HG02885 (cell line): ENCODE measurements around the gene PNCK.

Experiments used
- ATAC-seq: cut with Tn5 transposase; IDR thresholded peaks from one replicate; pipeline ENCODE4 v1.9.1; 2021; ENCODE audit warnings: mild to moderate bottlenecking; ENCODE audit not compliant: unreplicated experiment, poor library complexity

Gene PNCK

DNA sequence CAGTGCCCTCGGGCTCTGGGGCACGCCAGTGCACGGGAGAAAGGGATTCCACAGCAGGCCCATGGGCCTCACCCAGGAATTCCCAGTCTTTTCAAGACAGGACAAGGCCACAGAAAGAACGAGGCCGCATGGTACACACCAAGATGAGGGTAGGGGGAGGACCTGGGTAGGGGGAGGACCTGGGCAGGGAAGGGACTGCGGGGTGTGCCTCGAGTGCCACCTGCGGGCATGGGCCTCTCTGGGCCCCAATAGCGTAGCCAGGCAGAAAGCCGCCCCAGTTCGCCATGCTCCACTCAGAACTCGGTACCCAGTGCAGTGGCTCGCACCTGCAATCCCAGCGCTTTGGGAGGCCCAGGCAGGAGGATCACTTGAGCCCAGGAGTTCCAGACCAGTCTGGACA lies 40.6 kb downstream of the PNCK start:
- ATAC-seq = no peak

DNA sequence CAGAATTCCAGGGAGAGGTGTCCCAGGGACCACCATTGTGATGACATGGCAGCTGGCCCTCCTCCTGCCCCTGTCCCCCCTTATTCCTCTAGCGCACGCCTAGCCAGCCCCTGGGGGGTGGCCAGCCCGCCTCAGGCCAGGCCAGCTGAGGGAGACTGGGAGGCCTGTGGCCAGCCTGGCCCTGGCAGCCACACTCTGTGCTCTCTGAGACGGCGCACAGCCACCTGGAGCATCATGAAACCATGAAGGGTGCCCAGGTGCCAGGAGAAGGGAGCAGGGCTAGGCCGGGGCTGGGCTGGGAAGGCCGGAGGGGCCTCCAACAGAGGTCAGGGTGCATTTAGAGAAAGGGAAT lies 41.0 kb downstream of the PNCK start:
- no peak for ATAC-seq

DNA sequence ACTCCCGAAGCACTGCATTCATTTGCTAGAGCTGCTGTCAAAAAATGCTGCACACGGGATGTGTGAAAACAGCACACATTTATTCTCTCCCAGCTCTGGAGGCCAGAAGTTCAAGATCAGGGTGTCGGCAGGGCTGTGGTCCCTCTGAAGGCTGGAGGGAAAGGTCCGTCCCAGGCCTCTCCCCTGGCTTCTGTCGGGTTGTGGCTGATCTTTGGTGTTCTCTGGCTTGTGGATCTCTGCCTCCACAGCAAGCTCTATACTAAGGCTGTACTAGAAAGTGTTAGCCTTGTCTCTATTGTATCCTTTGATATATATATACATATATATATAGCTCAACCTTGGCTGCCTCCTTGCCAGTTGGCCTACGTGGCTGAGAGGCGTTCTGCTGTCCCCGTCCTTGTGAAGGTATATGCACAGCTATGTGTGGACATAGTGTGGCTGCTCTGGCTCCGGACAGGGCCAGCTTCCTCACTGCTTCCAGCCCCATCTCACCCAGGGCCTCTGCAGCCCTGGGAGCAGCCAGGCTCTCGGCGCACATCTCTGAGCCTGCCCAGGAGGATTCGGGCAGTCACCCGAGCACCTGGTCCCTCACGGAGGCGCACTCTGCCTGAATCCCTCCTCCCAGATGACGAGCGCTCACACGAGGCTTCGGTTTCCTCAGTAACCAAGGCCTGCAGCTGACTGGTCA lies 41.6 kb downstream of the PNCK start:
- ATAC-seq = no peak

DNA sequence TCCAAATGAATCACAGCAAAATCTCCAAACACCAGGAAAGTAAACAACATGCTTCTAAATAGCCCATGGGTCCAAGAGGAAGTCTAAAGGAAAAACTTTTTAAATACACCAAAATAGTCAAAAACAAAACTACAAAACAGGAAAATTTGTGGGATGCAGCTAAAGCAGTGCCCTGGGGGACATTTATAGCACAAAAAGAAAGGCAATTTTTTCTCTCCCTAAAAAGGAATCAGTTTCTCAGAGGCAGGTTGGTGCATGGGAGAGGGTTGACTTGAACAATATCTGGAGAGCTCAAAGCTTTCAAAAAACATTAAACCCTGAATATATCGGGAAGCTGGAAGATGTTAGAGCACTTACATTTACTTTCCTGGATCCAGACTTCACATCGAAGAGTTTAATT lies 42.3 kb downstream of the PNCK start:
- ATAC-seq = no peak

DNA sequence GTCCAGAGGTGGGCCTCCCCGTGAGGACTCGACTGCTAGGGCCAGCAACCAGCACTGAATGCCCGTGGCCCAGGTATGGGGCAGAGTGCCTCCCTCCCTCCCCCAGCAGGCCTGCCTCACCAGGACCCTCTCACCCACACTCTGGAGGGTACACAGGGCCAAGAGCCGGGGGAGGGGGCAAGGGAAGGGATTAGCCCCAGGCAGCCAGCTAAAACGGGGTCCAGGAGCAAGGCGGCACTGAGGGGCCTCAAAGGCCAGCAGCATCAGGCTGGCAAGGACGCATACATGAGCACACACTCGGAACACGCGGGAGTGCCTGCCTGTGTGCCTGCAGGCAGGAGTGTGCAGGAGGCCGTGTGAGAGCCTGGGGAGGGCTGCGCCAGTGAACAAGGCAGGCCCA lies 44.9 kb downstream of the PNCK start:
- ATAC-seq = no peak

DNA sequence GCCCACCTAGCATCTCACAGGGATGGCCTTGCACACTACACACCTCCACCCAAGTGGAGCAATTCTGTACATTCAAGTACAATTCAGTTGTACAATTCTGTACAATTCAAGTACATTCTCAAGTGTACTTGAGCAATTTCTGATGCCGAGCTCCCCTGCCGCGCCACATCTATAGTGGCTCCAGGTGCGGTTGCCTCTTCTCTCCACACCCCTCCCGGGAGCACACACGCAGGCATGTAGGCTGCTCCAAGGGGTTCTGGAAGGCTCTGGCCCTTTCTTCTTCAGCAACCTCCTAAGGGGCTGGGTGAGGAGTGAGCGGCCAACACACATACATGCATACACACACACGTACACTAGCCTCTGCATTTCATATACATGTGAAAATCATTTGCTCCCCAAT lies 45.5 kb downstream of the PNCK start:
- no peak for ATAC-seq

DNA sequence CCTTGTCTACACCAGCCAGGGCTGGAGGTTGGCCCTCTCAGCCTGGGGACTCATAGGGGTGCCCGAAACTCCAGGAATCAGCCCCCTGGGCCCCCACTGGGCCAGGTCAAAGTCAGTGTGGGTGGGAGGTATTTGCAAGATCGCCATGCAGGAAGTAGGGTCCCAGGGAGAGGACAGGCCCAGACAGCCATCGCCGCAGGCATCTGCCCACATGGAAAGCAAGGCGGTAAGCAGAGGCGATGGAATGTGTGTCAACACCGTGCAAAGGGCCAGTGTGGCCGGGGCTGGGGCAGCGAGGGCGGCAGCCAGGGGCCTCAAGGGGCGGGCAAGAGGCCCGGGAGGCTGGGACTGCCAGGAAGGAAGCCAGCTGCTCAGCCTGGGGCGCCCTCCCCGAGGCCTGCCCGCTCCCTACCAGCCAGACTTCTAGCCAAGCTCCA lies 45.9 kb downstream of the PNCK start:
- ATAC-seq = no peak

DNA sequence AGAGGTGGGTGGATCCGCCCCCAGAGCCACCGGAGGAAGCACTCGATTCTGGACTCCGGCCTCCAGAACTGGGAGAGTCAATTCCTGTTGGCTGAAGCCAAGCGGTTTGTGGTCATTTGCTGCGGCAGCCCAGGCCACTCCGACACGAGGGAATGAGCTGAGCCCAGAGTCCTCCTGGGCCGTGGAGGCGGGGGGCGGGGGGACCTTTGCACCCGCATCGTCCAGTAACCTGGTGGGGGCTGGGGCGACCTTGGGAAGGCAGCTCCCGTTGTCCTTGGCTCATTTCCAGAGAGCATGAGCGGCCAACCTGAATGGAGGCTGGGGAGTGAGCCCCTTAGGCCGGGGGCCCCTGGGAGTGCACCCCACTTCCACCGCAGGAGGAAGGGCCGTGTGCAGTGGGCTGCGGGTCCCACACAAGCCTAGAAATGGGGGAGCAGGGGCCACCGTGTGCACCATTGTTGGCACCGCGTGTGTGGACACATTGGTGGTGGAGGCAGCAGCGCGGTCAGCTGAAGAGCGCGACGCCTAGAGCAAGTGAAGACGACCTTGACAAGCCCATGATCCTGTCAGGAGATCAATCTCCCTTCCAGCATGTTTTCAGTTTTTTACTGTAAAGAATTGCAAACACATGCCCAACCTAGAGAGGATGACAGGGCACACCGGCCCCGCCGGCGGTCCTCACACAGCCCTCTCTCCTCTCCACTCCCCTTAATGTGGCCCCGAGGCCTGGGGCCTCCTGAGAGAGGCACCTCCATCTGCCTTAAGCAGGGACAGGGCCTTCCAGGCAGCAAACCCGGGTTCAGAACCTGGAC lies 46.5 kb downstream of the PNCK start:
- no peak for ATAC-seq

DNA sequence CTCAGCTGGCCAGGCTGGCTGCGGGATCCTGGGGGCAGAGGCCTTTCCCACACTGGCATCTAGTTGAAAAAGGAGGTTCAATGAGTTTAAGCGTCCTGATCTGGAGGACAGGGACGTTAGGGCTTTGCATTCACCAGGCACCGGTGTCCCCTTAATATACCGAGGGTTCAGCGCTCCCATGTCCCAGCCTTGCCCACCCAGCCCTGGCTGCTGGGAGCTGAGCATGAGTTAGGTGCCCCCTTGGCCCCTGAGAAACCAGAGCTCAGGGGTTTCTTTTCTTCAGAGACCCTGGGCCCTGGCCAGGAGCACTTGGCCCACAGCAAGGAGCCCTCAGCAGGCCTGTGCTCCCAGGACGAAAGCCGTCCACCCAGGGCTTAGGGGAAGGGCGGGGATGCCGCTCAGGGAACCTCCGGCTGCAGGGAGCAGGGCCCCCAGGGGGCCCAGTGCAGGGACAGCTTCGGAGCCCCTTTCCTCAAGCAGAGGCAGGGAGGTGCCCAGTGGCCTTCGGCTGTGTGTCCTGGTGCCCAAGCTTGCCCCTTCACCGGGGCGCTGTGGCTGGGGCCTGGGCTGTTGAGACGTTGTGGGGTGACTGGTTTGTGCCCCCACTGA lies 47.5 kb downstream of the PNCK start:
- no peak for ATAC-seq

DNA sequence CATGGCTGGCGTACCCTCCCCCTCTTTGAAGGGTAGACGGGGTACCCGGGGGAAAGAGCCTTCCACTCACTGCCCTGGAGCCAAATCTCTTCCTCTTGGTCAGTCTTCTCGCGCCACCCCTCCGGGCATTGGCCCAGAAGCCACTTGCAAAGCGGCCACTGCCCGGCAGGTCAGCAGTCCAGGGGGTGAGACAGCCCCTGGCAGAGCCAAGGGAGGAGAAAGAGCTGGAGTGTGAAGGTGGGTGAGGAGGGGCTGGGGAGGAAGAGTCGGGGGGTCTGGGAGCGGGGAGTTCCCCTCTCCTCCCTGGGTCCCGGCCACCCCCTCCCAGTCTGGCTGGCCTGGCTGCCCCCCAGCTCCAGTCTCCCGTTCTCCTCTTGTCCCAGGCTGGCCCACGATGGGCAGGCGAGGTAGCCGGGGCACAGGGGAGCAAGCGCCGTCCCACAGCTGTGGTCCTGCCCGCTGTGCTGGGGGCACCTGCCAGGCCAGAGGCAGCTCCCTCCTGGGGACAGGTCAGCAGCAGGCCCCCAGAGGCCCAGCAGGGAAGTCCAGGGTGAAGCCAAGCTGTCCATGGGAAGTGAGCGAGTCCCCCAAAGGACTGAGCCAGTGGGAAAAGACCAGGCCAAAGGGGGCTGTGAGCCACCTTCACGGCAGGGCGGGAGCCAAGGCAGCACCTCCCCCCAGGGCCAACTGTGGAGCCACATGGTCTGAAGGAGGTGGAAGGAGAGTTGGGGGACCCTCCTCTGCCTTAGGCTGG lies 48.2 kb downstream of the PNCK start:
- ATAC-seq = no peak

DNA sequence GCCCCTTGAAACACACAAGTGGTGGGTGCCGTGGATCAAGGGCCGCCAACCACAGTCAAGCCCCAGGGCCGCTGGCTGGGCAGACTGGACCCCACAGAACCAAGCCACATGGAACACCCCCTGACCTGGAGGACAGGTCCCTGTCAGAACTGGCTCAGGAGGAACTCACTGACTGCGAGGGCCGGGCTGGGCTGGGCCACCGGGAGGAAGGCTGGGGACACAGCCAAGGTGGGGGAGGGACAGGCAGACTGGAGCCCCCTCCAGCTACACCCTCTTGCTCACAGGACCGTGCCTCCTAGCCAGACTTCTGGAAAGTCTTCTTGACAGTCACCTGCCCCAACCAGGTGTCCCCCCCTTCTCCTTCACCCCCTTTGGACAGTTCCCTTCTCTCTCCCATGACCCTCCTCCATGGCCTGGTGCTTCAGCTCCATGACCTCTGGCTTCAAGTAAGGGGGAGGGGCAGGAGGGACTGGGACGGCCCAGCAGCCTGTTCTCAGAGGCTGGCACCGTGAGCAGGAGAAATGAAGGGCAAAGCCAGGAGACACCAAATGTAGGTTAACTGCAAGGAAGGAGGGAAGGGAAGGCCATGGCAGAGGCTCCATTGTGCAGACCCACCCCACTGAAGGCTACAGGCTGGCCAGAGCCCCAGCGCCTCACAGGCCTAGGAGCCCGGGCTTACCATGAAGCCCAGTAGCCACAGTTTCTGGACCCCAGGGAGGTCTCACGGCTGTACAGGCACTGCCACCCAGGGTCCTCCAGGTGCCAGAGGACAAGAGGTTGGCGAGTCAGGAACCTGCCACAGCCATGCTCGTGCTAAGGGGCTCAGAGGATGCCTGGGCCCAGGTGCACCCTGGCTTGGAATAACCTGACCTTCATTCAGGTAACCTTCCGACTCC lies 49.2 kb downstream of the PNCK start:
- no peak for ATAC-seq

DNA sequence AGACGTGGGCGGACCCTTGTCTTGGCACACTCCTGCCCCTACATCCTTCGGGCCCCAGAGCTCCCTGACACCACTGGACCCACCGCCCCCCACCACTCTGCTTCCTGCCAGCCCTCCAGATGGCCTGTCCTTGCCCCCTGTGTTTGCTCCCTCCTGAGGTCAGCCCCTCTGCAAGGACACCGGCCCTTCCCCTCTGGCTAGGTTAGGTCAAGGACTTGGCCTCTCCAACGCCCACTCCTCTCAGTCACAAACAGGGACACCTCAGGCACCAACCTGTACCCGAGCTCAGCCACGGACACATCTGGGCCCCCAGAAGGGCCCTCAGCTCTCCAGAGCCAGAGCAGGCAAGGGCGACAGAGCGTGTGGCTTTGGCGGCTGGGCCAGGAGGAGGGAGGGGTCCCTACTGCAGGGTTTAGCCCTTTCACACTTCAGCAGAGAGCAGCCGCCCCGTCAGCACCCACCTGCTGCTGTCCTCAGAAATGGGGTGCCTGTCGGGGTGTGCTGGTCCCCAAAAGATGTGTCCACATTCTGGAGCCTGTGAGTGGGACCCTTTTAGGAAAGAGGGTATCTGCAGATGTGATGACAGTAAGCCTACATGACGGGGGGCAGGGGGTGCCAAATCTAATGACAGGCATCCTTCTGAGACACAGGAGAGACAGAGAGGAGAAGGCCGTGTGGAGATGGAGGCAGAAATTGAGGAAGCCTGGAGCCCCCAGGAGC lies 50.1 kb downstream of the PNCK start:
- no peak for ATAC-seq

DNA sequence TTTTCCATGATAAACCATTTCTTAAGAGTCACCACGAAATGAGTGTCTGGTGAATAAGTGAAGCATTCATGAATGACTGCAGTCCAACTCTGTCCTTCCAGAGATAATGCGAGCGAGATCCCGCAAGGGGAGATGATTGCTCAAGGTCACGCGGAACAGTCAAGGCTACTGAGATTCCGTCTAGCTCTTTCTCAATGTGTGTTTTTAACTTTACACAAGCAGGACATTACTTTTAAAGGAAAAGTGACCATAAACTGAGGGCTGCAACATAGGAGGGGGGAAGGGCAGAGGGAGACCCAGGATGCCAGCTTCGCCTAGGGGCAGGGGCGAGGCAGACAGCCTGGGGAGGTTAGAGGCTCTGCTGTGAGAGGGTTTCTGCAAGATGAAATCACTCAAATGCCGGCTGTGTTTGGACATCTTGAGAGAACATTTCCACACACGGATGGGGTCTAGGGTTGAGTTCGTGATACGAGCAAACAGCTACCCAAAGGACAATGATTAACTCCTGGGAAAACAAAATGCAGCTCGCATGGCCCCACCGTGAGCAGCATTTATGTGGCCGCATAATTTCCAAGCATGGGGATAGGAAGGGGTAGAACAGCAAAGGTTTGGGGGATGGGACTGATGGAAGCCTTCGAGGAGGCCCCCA lies 50.8 kb downstream of the PNCK start:
- ATAC-seq = no peak

DNA sequence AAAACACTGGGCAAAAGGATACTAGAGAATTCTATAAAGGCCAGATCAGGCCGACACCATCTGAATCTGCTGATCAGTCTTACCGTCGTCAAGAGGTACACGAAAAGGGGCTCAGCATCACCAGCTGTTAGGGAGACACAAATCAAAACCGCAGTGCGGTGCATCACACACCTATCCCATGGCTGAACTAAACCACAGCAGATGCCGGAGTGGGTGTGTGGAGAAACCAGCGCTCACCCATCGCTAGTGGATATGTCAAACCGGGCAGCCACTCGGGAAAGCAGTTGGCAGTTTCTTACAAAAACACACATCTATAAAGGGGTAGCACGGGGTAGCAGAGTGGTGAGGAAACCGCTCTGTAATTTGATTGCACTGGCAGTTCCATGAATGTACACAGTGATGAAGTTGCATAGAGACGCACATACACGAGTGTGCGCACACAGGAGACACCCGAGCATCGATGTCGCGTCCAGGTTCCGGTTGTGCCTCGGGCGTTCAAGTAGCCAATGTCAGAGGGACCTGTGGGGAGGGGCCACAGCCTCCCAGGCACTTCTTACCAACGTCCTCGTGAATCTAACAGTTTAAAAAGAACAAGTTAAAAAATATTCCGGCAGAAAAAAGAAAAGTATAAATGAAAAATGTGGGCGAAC lies 51.5 kb downstream of the PNCK start:
- no peak for ATAC-seq

DNA sequence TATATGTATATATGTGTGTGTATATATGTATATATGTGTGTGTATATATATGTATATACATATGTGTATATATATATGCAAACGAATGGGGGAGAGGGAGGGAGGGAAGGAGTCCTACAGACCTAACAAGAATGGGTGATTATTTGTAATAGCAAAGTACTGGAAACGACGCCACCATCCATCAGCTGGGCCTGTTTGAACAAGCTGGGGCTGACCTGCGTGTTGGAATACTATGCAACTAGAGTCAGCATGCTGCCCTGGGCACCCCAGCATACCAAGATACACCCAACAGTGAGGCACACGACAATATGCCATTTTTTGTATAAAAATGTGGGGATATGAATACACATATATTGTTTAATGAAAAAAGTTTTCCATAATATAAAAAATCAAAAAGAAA lies 53.0 kb downstream of the PNCK start:
- ATAC-seq = no peak
